Measurements from ENCODE around the gene ITPRID2. TPM values are rescaled to one million over a fixed set of nuclear protein-coding genes. Genes with fewer than 3 reads are reported as not detected.

Gene ITPRID2
- total and polyA plus RNA-seq, 2 of the 13 experiments (the other 11 are each of a cell fraction or from before 2014, with no cell fraction given): 44.8 to 62.3 TPM

GRCh38 chr2:181891966-181892798, 652 bp downstream of the ITPRID2 start (continued):
- peak; percentile 89 for TF ChIP-seq HOXA9 (CRISPR knock-in tag; IDR thresholded peaks at IDR 0.05; ENCODE audit: borderline replicate concordance)
- TF ChIP-seq ZNF101 (CRISPR knock-in tag; IDR thresholded peaks at IDR 0.05; ENCODE audit: borderline replicate concordance, low read depth): peak; percentile 89; the same call in 1 of the 2 replicates
- TF ChIP-seq, protein P1, sequence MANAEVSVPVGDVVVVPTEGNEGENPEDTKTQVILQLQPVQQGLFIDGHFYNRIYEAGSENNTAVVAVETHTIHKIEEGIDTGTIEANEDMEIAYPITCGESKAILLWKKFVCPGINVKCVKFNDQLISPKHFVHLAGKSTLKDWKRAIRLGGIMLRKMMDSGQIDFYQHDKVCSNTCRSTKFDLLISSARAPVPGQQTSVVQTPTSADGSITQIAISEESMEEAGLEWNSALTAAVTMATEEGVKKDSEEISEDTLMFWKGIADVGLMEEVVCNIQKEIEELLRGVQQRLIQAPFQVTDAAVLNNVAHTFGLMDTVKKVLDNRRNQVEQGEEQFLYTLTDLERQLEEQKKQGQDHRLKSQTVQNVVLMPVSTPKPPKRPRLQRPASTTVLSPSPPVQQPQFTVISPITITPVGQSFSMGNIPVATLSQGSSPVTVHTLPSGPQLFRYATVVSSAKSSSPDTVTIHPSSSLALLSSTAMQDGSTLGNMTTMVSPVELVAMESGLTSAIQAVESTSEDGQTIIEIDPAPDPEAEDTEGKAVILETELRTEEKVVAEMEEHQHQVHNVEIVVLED (CRISPR knock-in tag; IDR thresholded peaks at IDR 0.05; ENCODE audit: borderline replicate concordance): peak; percentile 74
- no peak for TF ChIP-seq ZKSCAN8 (CRISPR knock-in tag; IDR thresholded peaks at IDR 0.05; ENCODE audit: borderline replicate concordance)
- TF ChIP-seq ZNF431 (CRISPR knock-in tag; IDR thresholded peaks at IDR 0.05; ENCODE audit: borderline replicate concordance, low read depth): peak; percentile 90
- peak; percentile 80; the same call in 1 of the 2 replicates for TF ChIP-seq ZNF670 (CRISPR knock-in tag; IDR thresholded peaks at IDR 0.05; ENCODE audit: borderline replicate concordance)
- peak; percentile 88 for TF ChIP-seq DMAP1 (CRISPR knock-in tag; IDR thresholded peaks at IDR 0.05)
- TF ChIP-seq ZNF136 (CRISPR knock-in tag; IDR thresholded peaks at IDR 0.05; ENCODE audit: low read depth): peak; percentile 95; the same call in 1 of the 2 replicates
- peak; percentile 98 for TF ChIP-seq ASH2L (IDR thresholded peaks at IDR 0.05; ENCODE audit: insufficient read length, low read depth, low read length)
- no peak; the same call in 1 of the 2 replicates for TF ChIP-seq ZNF124 (CRISPR knock-in tag; IDR thresholded peaks at IDR 0.05)
- no peak for TF ChIP-seq ZNF7 (CRISPR knock-in tag; IDR thresholded peaks at IDR 0.05)
- TF ChIP-seq ZNF451 (CRISPR knock-in tag; IDR thresholded peaks at IDR 0.05): peak; percentile 60
- no peak for TF ChIP-seq GPBP1L1 (CRISPR knock-in tag; IDR thresholded peaks at IDR 0.05)
- no peak for TF ChIP-seq ZNF530 (CRISPR knock-in tag; IDR thresholded peaks at IDR 0.05; ENCODE audit: low read depth)
- TF ChIP-seq, protein P2, sequence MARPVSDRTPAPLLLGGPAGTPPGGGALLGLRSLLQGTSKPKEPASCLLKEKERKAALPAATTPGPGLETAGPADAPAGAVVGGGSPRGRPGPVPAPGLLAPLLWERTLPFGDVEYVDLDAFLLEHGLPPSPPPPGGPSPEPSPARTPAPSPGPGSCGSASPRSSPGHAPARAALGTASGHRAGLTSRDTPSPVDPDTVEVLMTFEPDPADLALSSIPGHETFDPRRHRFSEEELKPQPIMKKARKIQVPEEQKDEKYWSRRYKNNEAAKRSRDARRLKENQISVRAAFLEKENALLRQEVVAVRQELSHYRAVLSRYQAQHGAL (CRISPR knock-in tag; IDR thresholded peaks at IDR 0.05; ENCODE audit: not compliant biosample characterization): no peak
- no peak for TF ChIP-seq FOXP1 (IDR thresholded peaks at IDR 0.05)
- no peak for TF ChIP-seq FOXP1 (CRISPR knock-in tag; IDR thresholded peaks at IDR 0.05)
- TF ChIP-seq MBNL3 (CRISPR knock-in tag; conservative IDR thresholded peaks at IDR 0.05): no peak
- TF ChIP-seq ISL2 (CRISPR knock-in tag; IDR thresholded peaks at IDR 0.05): peak; percentile 76
- TF ChIP-seq ATF1 (CRISPR knock-in tag; IDR thresholded peaks at IDR 0.05): no peak
- TF ChIP-seq PHF5A (CRISPR knock-in tag; IDR thresholded peaks at IDR 0.05; ENCODE audit: low read depth, unreplicated experiment): no peak
- TF ChIP-seq NCOR1 (IDR thresholded peaks at IDR 0.05; ENCODE audit: borderline replicate concordance, low read length): peak; percentile 30; the same call in 1 of the 2 replicates
- TF ChIP-seq NAIF1 (CRISPR knock-in tag; IDR thresholded peaks at IDR 0.05; ENCODE audit: borderline replicate concordance): peak; percentile 86; the same call in 1 of the 2 replicates
- peak; percentile 61; the same call in 1 of the 2 replicates for TF ChIP-seq POLR2G (IDR thresholded peaks at IDR 0.05; ENCODE audit: low read depth, low read length)
- peak; percentile 96 for TF ChIP-seq KLF6 (CRISPR knock-in tag; IDR thresholded peaks at IDR 0.05)
- TF ChIP-seq ZSCAN31 (CRISPR knock-in tag; IDR thresholded peaks at IDR 0.05; ENCODE audit: low read depth): peak; percentile 94
- TF ChIP-seq CCAR2 (optimal IDR thresholded peaks at IDR 0.05; ENCODE audit: low read depth, low read length): no peak
- TF ChIP-seq IKZF4 (CRISPR knock-in tag; IDR thresholded peaks at IDR 0.05; ENCODE audit: borderline replicate concordance, low read depth, not compliant biosample characterization): peak; percentile 96
